Endodermal cell (in vitro differentiated cells): ENCODE results near the gene PCSK2. TPM values are rescaled to one million over a fixed set of nuclear protein-coding genes. Genes with fewer than 3 reads are reported as not detected.

Experiments used
- DNase-seq: peaks from one replicate; pipeline ENCODE4 v3.0.0-alpha.2; 2017
- H3K27ac ChIP-seq: 2 replicates; pipeline ENCODE4 v1.5.1; 2013; ENCODE audit warnings: mild to moderate bottlenecking, low read depth, low read length, moderate library complexity
- H3K27me3 ChIP-seq: 2 replicates; pipeline ENCODE4 v1.6.1; 2013; ENCODE audit warnings: mild to moderate bottlenecking, low read length, moderate library complexity; ENCODE audit not compliant: insufficient read depth, control insufficient read depth, poor library complexity, severe bottlenecking
- H3K36me3 ChIP-seq: 2 replicates; pipeline ENCODE4 v1.7.0; 2013; ENCODE audit warnings: mild to moderate bottlenecking, low read length, moderate library complexity; ENCODE audit not compliant: control insufficient read depth, insufficient read depth
- H3K4me1 ChIP-seq: one replicate; pipeline ENCODE4 v1.7.0; 2013; ENCODE audit warnings: low read length; ENCODE audit not compliant: control insufficient read depth, insufficient read depth
- H3K4me3 ChIP-seq: 2 replicates; pipeline ENCODE4 v1.5.1; 2013; ENCODE audit warnings: mild to moderate bottlenecking, low read length, moderate library complexity
- H3K9ac ChIP-seq: 2 replicates; pipeline ENCODE4 v1.6.1; 2013; ENCODE audit warnings: mild to moderate bottlenecking, low read length, moderate library complexity; ENCODE audit not compliant: poor library complexity, severe bottlenecking; ENCODE audit errors: extremely low read depth
- H3K9me3 ChIP-seq: 2 replicates; pipeline ENCODE4 v1.6.1; 2013; ENCODE audit warnings: mild to moderate bottlenecking, low read length, moderate library complexity; ENCODE audit not compliant: control insufficient read depth
- H3K27ac Mint-ChIP-seq: 2 replicates; pipeline ENCODE4 v1.8.0; 2020; ENCODE audit warnings: mixed read lengths
- H3K27me3 Mint-ChIP-seq: 2 replicates; pipeline ENCODE4 v1.8.0; 2021; ENCODE audit warnings: mild to moderate bottlenecking, mixed read lengths; ENCODE audit not compliant: insufficient read depth
- H3K36me3 Mint-ChIP-seq: 2 replicates; pipeline ENCODE4 v1.8.0; 2020; ENCODE audit warnings: low read depth, mixed read lengths
- H3K4me1 Mint-ChIP-seq: 2 replicates; pipeline ENCODE4 v1.8.0; 2020; ENCODE audit warnings: mixed read lengths
- H3K4me3 Mint-ChIP-seq: 2 replicates; pipeline ENCODE4 v1.8.0; 2020; ENCODE audit warnings: mild to moderate bottlenecking, moderate library complexity, mixed read lengths
- H3K9me3 Mint-ChIP-seq: 2 replicates; pipeline ENCODE4 v1.8.0; 2020; ENCODE audit warnings: mild to moderate bottlenecking, mixed read lengths
- CTCF ChIP-seq: fragments of 200-600 bp; sonication (generic); conservative IDR thresholded peaks from 2 replicates; pipeline ENCODE4 v1.5.0; 2021; ENCODE audit warnings: antibody characterized with exemption, mild to moderate bottlenecking
- WGBS, 2 experiments: methylation state at CpG; one replicate each; pipeline versions ENCODE4 v1.1.5 to v1.1.7; 2013; ENCODE audit warnings: missing lambda C conversion rate in 2 of 2, mixed read lengths in 1 of 2; ENCODE audit not compliant: insufficient coverage in 1 of 2, insufficient read length in 1 of 2; 5-methylcytosine and 5-hydroxymethylcytosine counted together
- total RNA-seq, 2 donors: library from RNA; stranded (reverse); fragmentation: NEBNext Ultra II Directional in 1 of 2; extraction: Animal tissue kit (Norgen Biotek cat#: 25700) in 1 of 2; gene quantifications; 2 replicates in 1 of 2; 3 replicates in 1 of 2; pipeline ENCODE4 v1.2.1, GENCODE V29; 2021

PCSK2 gene
- total RNA-seq, 2 donors from 2014 or later: 3.0 to 4.8 TPM

- 93 to 94% methylated on average over 14 to 16 of the region's 16 CpGs for WGBS, 2 experiments
- H3K4me3 Mint-ChIP-seq: no peak overlapping the region
- no peak overlapping the region for H3K27ac Mint-ChIP-seq
- Histone ChIP-seq H3K27ac (no peak overlapping the region), H3K4me3 (no peak overlapping the region), H3K9me3 (no peaks in the 10 kb centered on the region), H3K27me3 (no peaks in the 10 kb centered on the region), H3K4me1 (no peaks in the 10 kb centered on the region), H3K9ac (no peak overlapping the region), H3K36me3 (no peaks in the 10 kb centered on the region)
- peaks cover 4% of the 10 kb centered on the region for H3K27me3 Mint-ChIP-seq
- no peaks in the 10 kb centered on the region for H3K36me3 Mint-ChIP-seq
- DNase-seq: no peak
- H3K9me3 Mint-ChIP-seq: no peaks in the 10 kb centered on the region
- no peaks in the 10 kb centered on the region for H3K4me1 Mint-ChIP-seq
- TF ChIP-seq CTCF: no peak
These were observed 254.8 kb downstream of the PCSK2 start for GRCh38 chr20:17481661-17482060.

GRCh38 chr20:17482536-17482935 lies 255.7 kb downstream of the PCSK2 start:
- Histone ChIP-seq H3K27ac (no peak overlapping the region), H3K9ac (no peak overlapping the region), H3K9me3 (no peaks in the 10 kb centered on the region), H3K4me3 (no peak overlapping the region), H3K4me1 (no peaks in the 10 kb centered on the region), H3K36me3 (no peaks in the 10 kb centered on the region), H3K27me3 (no peaks in the 10 kb centered on the region)
- H3K27me3 Mint-ChIP-seq: peaks cover 4% of the 10 kb centered on the region
- no peak for TF ChIP-seq CTCF
- H3K4me3 Mint-ChIP-seq: no peak overlapping the region
- H3K4me1 Mint-ChIP-seq: no peaks in the 10 kb centered on the region
- H3K36me3 Mint-ChIP-seq: no peaks in the 10 kb centered on the region
- WGBS, 2 experiments: 85 to 90% methylated on average over 4 to 5 of the region's 5 CpGs
- H3K9me3 Mint-ChIP-seq: no peaks in the 10 kb centered on the region
- DNase-seq: no peak
- no peak overlapping the region for H3K27ac Mint-ChIP-seq

GRCh38 chr20:17485017-17485416 lies 258.2 kb downstream of the PCSK2 start:
- 96 to 100% methylated on average over 1 to 2 of the region's 2 CpGs for WGBS, 2 experiments
- H3K4me3 Mint-ChIP-seq: no peak overlapping the region
- H3K27me3 Mint-ChIP-seq: peaks cover 4% of the 10 kb centered on the region
- Histone ChIP-seq H3K9ac (no peak overlapping the region), H3K27ac (no peak overlapping the region), H3K4me1 (no peaks in the 10 kb centered on the region), H3K36me3 (no peaks in the 10 kb centered on the region), H3K4me3 (no peak overlapping the region), H3K9me3 (no peaks in the 10 kb centered on the region), H3K27me3 (no peaks in the 10 kb centered on the region)
- no peaks in the 10 kb centered on the region for H3K4me1 Mint-ChIP-seq
- H3K27ac Mint-ChIP-seq: no peak overlapping the region
- DNase-seq: no peak
- no peak for TF ChIP-seq CTCF
- H3K36me3 Mint-ChIP-seq: no peaks in the 10 kb centered on the region
- no peaks in the 10 kb centered on the region for H3K9me3 Mint-ChIP-seq
